Stimulated activated CD8-positive, alpha-beta memory T cell treated with anti-CD3 and anti-CD28 coated beads, Interleukin-7, amount 100 ng/mL, for 24 hours (primary cell): ENCODE results near the gene GTF2H2.
"Not testable (repeated sequence)": the region's sequence is repeated elsewhere in the genome, so short reads cannot be mapped to it uniquely, and the experiment has no call there.

Experiments
- DNase-seq: peaks from one replicate; pipeline ENCODE4 v3.0.0-alpha.2; 2020; ENCODE audit warnings: low read depth

The GTF2H2 gene

GRCh38 chr5:71067262-71067928, at the start of gene GTF2H2:
TSS of gene GTF2H2 (minus strand) at chr5:71067676. CDS start at chr5:71062763, 4,913 bp downstream.
- not testable (repeated sequence) for DNase-seq

GRCh38 chr5:71109730-71110275, 42.3 kb upstream of the GTF2H2 start:
- DNase-seq = not testable (repeated sequence)

GRCh38 chr5:71099996-71100395, 32.5 kb upstream of the GTF2H2 start:
- DNase-seq = not testable (repeated sequence)

- not testable (repeated sequence) for DNase-seq
Measured at GRCh38 chr5:71097930-71098203, 30.4 kb upstream of the GTF2H2 start.

- DNase-seq = not testable (repeated sequence)
Measured at GRCh38 chr5:71097173-71097929, 29.9 kb upstream of the GTF2H2 start.

- DNase-seq = not testable (repeated sequence)
Measured at GRCh38 chr5:71089773-71090172, 22.3 kb upstream of the GTF2H2 start.

- not testable (repeated sequence) for DNase-seq
Measured at GRCh38 chr5:71088754-71089153, 21.3 kb upstream of the GTF2H2 start.

- DNase-seq = not testable (repeated sequence)
Measured at GRCh38 chr5:71086145-71086544, 18.7 kb upstream of the GTF2H2 start.

- not testable (repeated sequence) for DNase-seq
Measured at GRCh38 chr5:71084280-71085063, 17.0 kb upstream of the GTF2H2 start.

- not testable (repeated sequence) for DNase-seq
Measured at GRCh38 chr5:71082898-71083297, 15.4 kb upstream of the GTF2H2 start.

- DNase-seq = not testable (repeated sequence)
Measured at GRCh38 chr5:71082340-71082739, 14.9 kb upstream of the GTF2H2 start.

GRCh38 chr5:71061322-71061721, 6.2 kb downstream of the GTF2H2 start:
- DNase-seq = not testable (repeated sequence)

- not testable (repeated sequence) for DNase-seq
Measured at GRCh38 chr5:71059426-71059825, 8.1 kb downstream of the GTF2H2 start.

GRCh38 chr5:71044808-71045207, 22.7 kb downstream of the GTF2H2 start:
- DNase-seq = not testable (repeated sequence)

GRCh38 chr5:71044128-71044527, 23.3 kb downstream of the GTF2H2 start:
- DNase-seq = not testable (repeated sequence)

- DNase-seq = not testable (repeated sequence)
Measured at GRCh38 chr5:71031046-71031776, 36.3 kb downstream of the GTF2H2 start.

GRCh38 chr5:71025289-71025953, 42.1 kb downstream of the GTF2H2 start, which contains the start of gene NAIP:
TSS of gene NAIP (minus strand) at chr5:71025339. CDS start at chr5:71012915, 12,424 bp downstream.
- not testable (repeated sequence) for DNase-seq

GRCh38 chr5:71020643-71021042, 46.8 kb downstream of the GTF2H2 start:
- DNase-seq = not testable (repeated sequence)

- DNase-seq = not testable (repeated sequence)
Measured at GRCh38 chr5:71018376-71019005, 49.0 kb downstream of the GTF2H2 start.

GRCh38 chr5:71014176-71014575, 53.3 kb downstream of the GTF2H2 start:
- DNase-seq = no peak
